Smooth muscle cell (in vitro differentiated cells): ENCODE results near the gene BEND2. TPM values are rescaled to one million over a fixed set of nuclear protein-coding genes. Genes with fewer than 3 reads are reported as not detected.

Experiments used
- DNase-seq: peaks from one replicate; lab custom pipeline; 2025; ENCODE audit not compliant: unreplicated experiment; lab: John Stamatoyannopoulos, UW
- H2AFZ ChIP-seq: fragments of 200-600 bp; sonication (generic); 2 replicates; pipeline ENCODE4 v1.6.0; 2016; ENCODE audit warnings: antibody characterized with exemption, low read depth, mild to moderate bottlenecking
- H3F3A ChIP-seq: fragments of 200-600 bp; sonication (generic); 2 replicates; pipeline ENCODE4 v1.6.0; 2017; ENCODE audit warnings: antibody characterized with exemption, low read depth
- H3K27ac ChIP-seq: fragments of 200-600 bp; sonication (generic); 2 replicates; pipeline ENCODE4 v1.5.1; 2016; ENCODE audit warnings: low read depth, mild to moderate bottlenecking
- H3K27me3 ChIP-seq: fragments of 200-600 bp; sonication (generic); 2 replicates; pipeline ENCODE4 v1.6.1; 2016; ENCODE audit warnings: low read depth, mild to moderate bottlenecking
- H3K36me3 ChIP-seq: fragments of 200-600 bp; sonication (generic); 2 replicates; pipeline ENCODE4 v1.5.1; 2016; ENCODE audit warnings: low read depth
- H3K4me1 ChIP-seq: fragments of 200-600 bp; sonication (generic); 2 replicates; pipeline ENCODE4 v1.5.1; 2016; ENCODE audit warnings: low read depth
- H3K4me2 ChIP-seq: fragments of 200-600 bp; sonication (generic); 2 replicates; pipeline ENCODE4 v1.6.0; 2016; ENCODE audit warnings: mild to moderate bottlenecking
- H3K4me3 ChIP-seq: fragments of 200-600 bp; sonication (generic); 2 replicates; pipeline ENCODE4 v1.5.1; 2016; ENCODE audit warnings: mild to moderate bottlenecking
- H3K79me2 ChIP-seq: fragments of 200-600 bp; sonication (generic); 2 replicates; pipeline ENCODE4 v1.6.0; 2016; ENCODE audit warnings: low read depth, mild to moderate bottlenecking
- H3K9ac ChIP-seq: fragments of 200-600 bp; sonication (generic); 2 replicates; pipeline ENCODE4 v1.6.0; 2016; ENCODE audit warnings: low read depth
- H3K9me3 ChIP-seq: fragments of 200-600 bp; sonication (generic); replicated peaks from 2 replicates; pipeline ENCODE4 v1.5.1; 2016; ENCODE audit warnings: low read depth
- H4K20me1 ChIP-seq: fragments of 200-600 bp; sonication (generic); 2 replicates; pipeline ENCODE4 v1.6.0; 2016; ENCODE audit warnings: low read depth
- WGBS: methylation state at CpG from one replicate; pipeline ENCODE4 v1.1.7; 2016; ENCODE audit warnings: low lambda C conversion rate; 5-methylcytosine and 5-hydroxymethylcytosine counted together
- polyA plus RNA-seq: library from polyadenylated mRNA; unstranded; fragments of >200 nt; fragmentation: Nextera tagmentation; extraction: Ambion mirVana; gene quantifications from 2 replicates; pipeline ENCODE4 v1.2.1, GENCODE V29; 2016
- total RNA-seq: library from RNA; depleted of rRNA; stranded (reverse); fragments of >200 nt; gene quantifications from 2 replicates; pipeline ENCODE4 v1.2.3, GENCODE V29; 2014
- TF ChIP-seq, protein P1 (sequence below): fragments of 200-600 bp; sonication (generic); IDR thresholded peaks from 2 replicates; pipeline ENCODE4 v1.5.1; 2017; ENCODE audit warnings: borderline replicate concordance, mild to moderate bottlenecking, antibody characterized with exemption; ENCODE audit not compliant: insufficient read depth, poor library complexity, severe bottlenecking

BEND2 gene
- total and polyA plus RNA-seq, 2 experiments from 2014 or later, result not detected

GRCh38 chrX:18119856-18120255 lies 100.8 kb downstream of the BEND2 start:
- H2AFZ ChIP-seq, result no peak overlapping the region
- no peak overlapping the region for H3K27ac ChIP-seq
- H3K4me2 ChIP-seq, result no peak overlapping the region
- no peaks in the 10 kb centered on the region for H3K36me3 ChIP-seq
- DNase-seq, result no peak
- no peaks in the 10 kb centered on the region for H3K27me3 ChIP-seq
- no peak overlapping the region for H3K9ac ChIP-seq
- no peaks in the 10 kb centered on the region for H3K4me1 ChIP-seq
- no peaks in the 10 kb centered on the region for H3K9me3 ChIP-seq
- H3K79me2 ChIP-seq, result no peaks in the 10 kb centered on the region
- H3K4me3 ChIP-seq, result no peak overlapping the region
- no peaks in the 10 kb centered on the region for H3F3A ChIP-seq
- H4K20me1 ChIP-seq, result no peaks in the 10 kb centered on the region
- 85% methylated on average over 2 of the region's 2 CpGs for WGBS
- TF ChIP-seq, protein P1, sequence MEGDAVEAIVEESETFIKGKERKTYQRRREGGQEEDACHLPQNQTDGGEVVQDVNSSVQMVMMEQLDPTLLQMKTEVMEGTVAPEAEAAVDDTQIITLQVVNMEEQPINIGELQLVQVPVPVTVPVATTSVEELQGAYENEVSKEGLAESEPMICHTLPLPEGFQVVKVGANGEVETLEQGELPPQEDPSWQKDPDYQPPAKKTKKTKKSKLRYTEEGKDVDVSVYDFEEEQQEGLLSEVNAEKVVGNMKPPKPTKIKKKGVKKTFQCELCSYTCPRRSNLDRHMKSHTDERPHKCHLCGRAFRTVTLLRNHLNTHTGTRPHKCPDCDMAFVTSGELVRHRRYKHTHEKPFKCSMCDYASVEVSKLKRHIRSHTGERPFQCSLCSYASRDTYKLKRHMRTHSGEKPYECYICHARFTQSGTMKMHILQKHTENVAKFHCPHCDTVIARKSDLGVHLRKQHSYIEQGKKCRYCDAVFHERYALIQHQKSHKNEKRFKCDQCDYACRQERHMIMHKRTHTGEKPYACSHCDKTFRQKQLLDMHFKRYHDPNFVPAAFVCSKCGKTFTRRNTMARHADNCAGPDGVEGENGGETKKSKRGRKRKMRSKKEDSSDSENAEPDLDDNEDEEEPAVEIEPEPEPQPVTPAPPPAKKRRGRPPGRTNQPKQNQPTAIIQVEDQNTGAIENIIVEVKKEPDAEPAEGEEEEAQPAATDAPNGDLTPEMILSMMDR, result no peak

Other genes starting within 250 kb of the BEND2 start
- gene SCML2, start 133.8 kb upstream of the BEND2 start, total RNA-seq, result 1.8 and 2.5 TPM in 2 replicates
- gene SCML2, start 133.8 kb upstream of the BEND2 start, polyA plus RNA-seq, result 1.3 and 1.5 TPM in 2 replicates
- 13.7 and 14.4 TPM in 2 replicates for gene CDKL5, start 204.7 kb upstream of the BEND2 start, total RNA-seq
- 3.4 and 4.8 TPM in 2 replicates for gene CDKL5, start 204.7 kb upstream of the BEND2 start, polyA plus RNA-seq